Measurements from ENCODE around the gene ADRA2C. TPM values are rescaled to one million over a fixed set of nuclear protein-coding genes. Genes with fewer than 3 reads are reported as not detected.

ADRA2C gene
- total and polyA plus RNA-seq, 9 of the 15 experiments (the other 6 are each of a cell fraction or from before 2014, with no cell fraction given) = 0.06 to 0.58 (median 0.14) TPM; not detected in 2

DNA sequence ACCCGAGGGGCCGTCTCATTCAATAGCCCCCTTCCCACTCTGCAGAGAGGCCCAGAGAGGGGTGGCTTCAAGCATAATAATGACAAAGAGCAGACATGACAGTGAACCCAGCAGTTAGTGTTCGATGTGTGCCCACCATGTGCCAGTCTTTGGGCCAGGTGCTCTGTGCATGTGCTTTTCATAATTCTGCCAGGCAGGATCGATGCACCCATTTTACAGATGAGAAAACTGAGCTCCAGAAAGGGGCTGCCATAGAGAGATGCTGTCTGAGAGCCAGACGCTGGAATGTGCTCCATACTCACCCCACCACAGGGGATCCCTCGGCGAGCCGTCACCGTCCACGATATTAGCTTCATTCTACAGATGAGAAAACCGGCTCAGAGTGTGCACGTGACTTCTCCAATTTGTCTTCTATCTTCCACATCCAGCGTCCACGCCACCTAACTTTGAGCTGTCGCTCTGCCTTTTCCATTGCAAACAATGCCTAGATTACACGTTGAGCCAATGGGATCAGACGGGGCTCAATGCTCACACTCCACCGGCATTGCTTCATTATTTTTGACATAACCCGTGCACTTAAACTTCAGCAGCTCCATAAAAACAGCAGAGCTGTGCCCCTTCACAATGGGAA, 8.2 kb downstream of the ADRA2C start:
- no peak for DNase-seq (ENCODE audit: extremely low read depth in 1 of 4, low spot score in 3 of 4)
- TF ChIP-seq MNT (conservative IDR thresholded peaks at IDR 0.05) (no peak), PRMT5 (CRISPR knock-in tag; IDR thresholded peaks at IDR 0.05) (no peak), USF1 (CRISPR knock-in tag; IDR thresholded peaks at IDR 0.05) (peak; percentile 63), EHMT2 (IDR thresholded peaks at IDR 0.05) (no peak), SRSF9 (IDR thresholded peaks at IDR 0.05; ENCODE audit: borderline replicate concordance, low read depth, low read length) (no peak), TFE3 (CRISPR knock-in tag; IDR thresholded peaks at IDR 0.05) (peak; percentile 26), ZNF354B (CRISPR knock-in tag; IDR thresholded peaks at IDR 0.05) (no peak), DPF2 (IDR thresholded peaks at IDR 0.05) (no peak), TRIM24 (IDR thresholded peaks at IDR 0.05) (no peak), BCOR (IDR thresholded peaks at IDR 0.05) (peak; percentile 57; the same call in 1 of the 2 replicates), TGIF2 (CRISPR knock-in tag; IDR thresholded peaks at IDR 0.05) (no peak), ELF2 (CRISPR knock-in tag; IDR thresholded peaks at IDR 0.05) (no peak), GTF2E2 (tag; IDR thresholded peaks at IDR 0.05) (no peak), HLTF (IDR thresholded peaks at IDR 0.05) (no peak), CBX5 (IDR thresholded peaks at IDR 0.05; ENCODE audit: borderline replicate concordance, low read depth) (no peak), FOXM1 (IDR thresholded peaks at IDR 0.05; ENCODE audit: low read depth) (no peak), FOXM1 (CRISPR knock-in tag; IDR thresholded peaks at IDR 0.05; ENCODE audit: low read depth) (no peak), KAT7 (CRISPR knock-in tag; IDR thresholded peaks at IDR 0.05; ENCODE audit: borderline replicate concordance) (no peak), HNRNPL (IDR thresholded peaks at IDR 0.05; ENCODE audit: low read depth, low read length) (no peak)
- TF ChIP-seq, protein P1, sequence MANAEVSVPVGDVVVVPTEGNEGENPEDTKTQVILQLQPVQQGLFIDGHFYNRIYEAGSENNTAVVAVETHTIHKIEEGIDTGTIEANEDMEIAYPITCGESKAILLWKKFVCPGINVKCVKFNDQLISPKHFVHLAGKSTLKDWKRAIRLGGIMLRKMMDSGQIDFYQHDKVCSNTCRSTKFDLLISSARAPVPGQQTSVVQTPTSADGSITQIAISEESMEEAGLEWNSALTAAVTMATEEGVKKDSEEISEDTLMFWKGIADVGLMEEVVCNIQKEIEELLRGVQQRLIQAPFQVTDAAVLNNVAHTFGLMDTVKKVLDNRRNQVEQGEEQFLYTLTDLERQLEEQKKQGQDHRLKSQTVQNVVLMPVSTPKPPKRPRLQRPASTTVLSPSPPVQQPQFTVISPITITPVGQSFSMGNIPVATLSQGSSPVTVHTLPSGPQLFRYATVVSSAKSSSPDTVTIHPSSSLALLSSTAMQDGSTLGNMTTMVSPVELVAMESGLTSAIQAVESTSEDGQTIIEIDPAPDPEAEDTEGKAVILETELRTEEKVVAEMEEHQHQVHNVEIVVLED (CRISPR knock-in tag; IDR thresholded peaks at IDR 0.05) = no peak

More for the DNA sequence above, 8.2 kb downstream of the ADRA2C start:
- no peaks in the 10 kb centered on the region for H3K79me2 ChIP-seq (ENCODE audit: control insufficient read depth, insufficient read depth, low read length)
- FAIRE-seq (no peak), ATAC-seq (no peak)
- no peak overlapping the region for H3K9ac ChIP-seq (ENCODE audit: insufficient read depth in 1 of 2, low read depth in 2 of 2, low read length in 2 of 2)
- WGBS (ENCODE audit: insufficient coverage, low coverage, missing lambda C conversion rate) = 2% methylated on average over 19 of the region's 19 CpGs
- H3K9me1 ChIP-seq (ENCODE audit: control insufficient read depth, insufficient read depth, low read length) = no peaks in the 10 kb centered on the region
- ChIA-PET CTCF (ENCODE audit: low intra/inter-chr PET ratio) (no interaction called here), POLR2A (no interaction called here)
- peaks cover 0 to 10% of the 10 kb centered on the region in 2 experiments; a peak in 2 of 5 replicates for H3K4me1 ChIP-seq (replicated peaks in 1 of 2; ENCODE audit: control insufficient read depth in 2 of 2, insufficient read depth in 2 of 2, low read length in 2 of 2)
- intact Hi-C loops (cut with micrococcal nuclease) = no loop called here
- no peaks in the 10 kb centered on the region for H3K9me3 ChIP-seq (replicated peaks; ENCODE audit: control insufficient read depth, insufficient read depth, low read depth, low read length)
- no peaks in the 10 kb centered on the region for H3K36me3 ChIP-seq (ENCODE audit: control insufficient read depth, insufficient read depth, low read length)
- H3K4me3 ChIP-seq = no peak overlapping the region
- no peak overlapping the region for H2AFZ ChIP-seq (ENCODE audit: low read depth, low read length)
- no TSS peak for BruUV-seq (replicated peaks)
- no peak overlapping the region for H3K4me2 ChIP-seq (ENCODE audit: insufficient read depth, low read length)
- H3K27ac ChIP-seq (ENCODE audit: extremely low read depth, low read depth, low read length) = no peak overlapping the region
- peaks cover 22% of the 10 kb centered on the region; the same call in 1 of the 2 replicates for H4K20me1 ChIP-seq (replicated peaks; ENCODE audit: control insufficient read depth, insufficient read depth, low read length)
- H3K27me3 ChIP-seq (ENCODE audit: control insufficient read depth in 2 of 2, insufficient read depth in 2 of 2, low read length in 2 of 2) = peaks cover 29 to 75% of the 10 kb centered on the region in 2 experiments; a peak in 4 of 5 replicates
- in situ Hi-C loops (cut with MboI) = loop anchor here (10.0 kb wide), 1 partner anchor 170 kb away; no protein-coding TSS in a partner anchor

All from K562 (cell line).